Muscle of leg (tissue), 11 donors: ENCODE measurements around the gene UGT2B17. TPM values are rescaled to one million over a fixed set of nuclear protein-coding genes. Genes with fewer than 3 reads are reported as not detected.
"Not testable (repeated sequence)": the region's sequence is repeated elsewhere in the genome, so short reads cannot be mapped to it uniquely, and the experiment has no call there.

Source experiments
- DNase-seq: peaks from one replicate; pipeline ENCODE4 v3.0.0; 2013
- H3K27ac ChIP-seq: one replicate; pipeline ENCODE4 v1.5.1; 2013; ENCODE audit warnings: mild to moderate bottlenecking, low read length, control low read depth
- H3K27me3 ChIP-seq: one replicate; pipeline ENCODE4 v1.6.1; 2013; ENCODE audit warnings: low read length; ENCODE audit not compliant: control insufficient read depth, insufficient read depth
- H3K36me3 ChIP-seq: one replicate; pipeline ENCODE4 v1.6.1; 2013; ENCODE audit warnings: low read length; ENCODE audit not compliant: control insufficient read depth, insufficient read depth
- H3K4me1 ChIP-seq: one replicate; pipeline ENCODE4 v1.6.1; 2013; ENCODE audit warnings: low read length; ENCODE audit not compliant: control insufficient read depth, insufficient read depth
- H3K4me3 ChIP-seq: one replicate; pipeline ENCODE4 v1.5.1; 2013; ENCODE audit warnings: low read length, control low read depth
- H3K9me3 ChIP-seq: replicated peaks from 2 replicates; pipeline ENCODE4 v1.6.1; 2013; ENCODE audit warnings: low read depth, low read length; ENCODE audit not compliant: control insufficient read depth
- WGBS: methylation state at CpG from one replicate; pipeline ENCODE4 v1.1.5; 2013; ENCODE audit warnings: missing lambda C conversion rate; ENCODE audit not compliant: insufficient coverage; 5-methylcytosine and 5-hydroxymethylcytosine counted together
- polyA plus RNA-seq, 8 donors: library from polyadenylated mRNA; unstranded; fragments of 120-200 nt; gene quantifications; one replicate each; pipeline versions ENCODE4 v1.2.1 to v1.2.3, GENCODE V29; 2013; ENCODE audit warnings: inconsistent platforms in 1 of 8, low replicate concordance in 1 of 8; ENCODE audit not compliant: insufficient read length in 8 of 8, insufficient read depth in 1 of 8
- total RNA-seq: library from RNA; stranded (reverse); fragments of 120-200 nt; gene quantifications from one replicate; pipeline ENCODE4 v1.2.4, GENCODE V29; 2013

Gene UGT2B17
- total and polyA plus RNA-seq, 9 donors = 0.28 to 11.1 (median 2.7) TPM; not detected in 6

DNA sequence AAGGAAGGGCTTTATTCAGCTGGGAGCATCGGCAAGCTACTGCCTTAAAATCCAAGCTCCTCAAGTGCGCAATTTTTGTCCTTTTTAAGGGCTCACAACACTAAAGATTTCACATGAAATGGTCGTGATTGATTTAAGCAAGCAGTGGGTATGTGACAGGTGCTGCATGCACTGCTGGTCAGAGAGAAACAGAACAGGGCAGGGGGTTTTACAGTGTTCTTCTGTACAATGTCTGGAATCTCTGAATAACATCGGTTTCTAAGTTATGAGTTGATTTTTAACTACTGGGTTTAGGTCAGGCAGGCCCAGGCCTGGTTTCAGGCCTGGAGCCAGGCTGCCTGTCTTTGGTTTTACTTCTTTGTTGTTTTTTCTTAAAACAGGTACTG, 6.0 kb downstream of the UGT2B17 start:
- Histone ChIP-seq H3K27ac (no peak overlapping the region), H3K9me3 (no peaks in the 10 kb centered on the region), H3K27me3 (no peaks in the 10 kb centered on the region), H3K4me3 (no peak overlapping the region), H3K4me1 (no peaks in the 10 kb centered on the region), H3K36me3 (no peaks in the 10 kb centered on the region)
- no peak for DNase-seq
- WGBS = 80% methylated on average over 1 of the region's 4 CpGs

- Histone ChIP-seq H3K27ac (no peak overlapping the region), H3K4me3 (no peak overlapping the region), H3K36me3 (no peaks in the 10 kb centered on the region), H3K9me3 (no peaks in the 10 kb centered on the region), H3K4me1 (no peaks in the 10 kb centered on the region), H3K27me3 (no peaks in the 10 kb centered on the region)
- no peak for DNase-seq
- WGBS = 98% methylated on average over 5 of the region's 7 CpGs
Measured at GRCh38 chr4:68569466-68570121, 6.5 kb downstream of the UGT2B17 start.

DNA sequence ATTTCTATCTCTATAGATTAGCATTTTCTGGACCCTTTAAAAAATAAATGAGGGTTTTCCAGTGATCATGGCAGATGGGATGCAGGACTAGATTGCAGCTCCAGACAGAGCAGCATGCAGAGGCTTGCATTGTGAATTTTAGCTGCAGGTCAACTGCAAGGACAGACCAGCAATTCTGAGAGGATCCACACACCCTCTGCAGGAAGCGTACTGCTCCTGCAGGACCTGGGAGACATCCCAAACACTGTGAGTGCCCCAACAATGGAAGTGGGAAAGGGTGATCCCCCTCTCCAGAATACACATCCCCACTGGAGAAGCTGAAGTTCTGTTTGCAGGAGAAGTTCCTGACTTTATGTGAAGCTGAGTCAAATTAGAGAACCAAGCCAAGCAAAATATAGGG, 7.1 kb downstream of the UGT2B17 start:
- H3K27ac ChIP-seq, H3K36me3 ChIP-seq, DNase-seq, H3K9me3 ChIP-seq, H3K4me1 ChIP-seq, H3K4me3 ChIP-seq, H3K27me3 ChIP-seq: not testable (repeated sequence)
- no CpG with 5 or more reads among the region's 1 CpG for WGBS

- H3K36me3 ChIP-seq, DNase-seq, H3K27ac ChIP-seq, H3K27me3 ChIP-seq, H3K4me1 ChIP-seq, H3K4me3 ChIP-seq, H3K9me3 ChIP-seq: not testable (repeated sequence)
- WGBS = no CpG with 5 or more reads among the region's 4 CpGs
Measured at GRCh38 chr4:68568535-68568934, 7.6 kb downstream of the UGT2B17 start.

GRCh38 chr4:68566364-68566763, 9.8 kb downstream of the UGT2B17 start:
- not testable (repeated sequence) for H3K27ac ChIP-seq, H3K27me3 ChIP-seq, H3K36me3 ChIP-seq, DNase-seq, H3K4me3 ChIP-seq, H3K4me1 ChIP-seq, H3K9me3 ChIP-seq
- WGBS = no CpG with 5 or more reads among the region's 1 CpG

DNA sequence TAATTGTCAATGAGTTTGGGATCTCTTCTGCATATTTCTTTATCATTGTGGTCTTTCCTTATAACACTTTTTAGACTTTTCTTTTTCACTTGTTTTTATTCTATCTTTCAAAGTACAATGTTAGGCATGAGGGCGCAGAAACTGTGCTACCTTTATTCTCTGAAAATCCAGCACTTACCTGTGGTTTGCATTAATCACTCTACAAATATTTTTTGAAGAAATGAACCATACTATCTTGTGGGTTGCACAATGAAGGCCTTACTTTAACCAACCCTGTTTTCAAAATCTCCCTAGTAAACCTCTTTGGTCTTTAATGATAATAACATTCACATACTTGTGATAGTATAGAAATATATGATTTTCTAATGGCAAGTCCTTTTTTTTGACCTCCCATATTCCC, 11.0 kb downstream of the UGT2B17 start:
- not testable (repeated sequence) for H3K27me3 ChIP-seq, H3K4me3 ChIP-seq, DNase-seq, H3K36me3 ChIP-seq, H3K9me3 ChIP-seq, H3K4me1 ChIP-seq, H3K27ac ChIP-seq
- no CpG with 5 or more reads among the region's 1 CpG for WGBS

DNA sequence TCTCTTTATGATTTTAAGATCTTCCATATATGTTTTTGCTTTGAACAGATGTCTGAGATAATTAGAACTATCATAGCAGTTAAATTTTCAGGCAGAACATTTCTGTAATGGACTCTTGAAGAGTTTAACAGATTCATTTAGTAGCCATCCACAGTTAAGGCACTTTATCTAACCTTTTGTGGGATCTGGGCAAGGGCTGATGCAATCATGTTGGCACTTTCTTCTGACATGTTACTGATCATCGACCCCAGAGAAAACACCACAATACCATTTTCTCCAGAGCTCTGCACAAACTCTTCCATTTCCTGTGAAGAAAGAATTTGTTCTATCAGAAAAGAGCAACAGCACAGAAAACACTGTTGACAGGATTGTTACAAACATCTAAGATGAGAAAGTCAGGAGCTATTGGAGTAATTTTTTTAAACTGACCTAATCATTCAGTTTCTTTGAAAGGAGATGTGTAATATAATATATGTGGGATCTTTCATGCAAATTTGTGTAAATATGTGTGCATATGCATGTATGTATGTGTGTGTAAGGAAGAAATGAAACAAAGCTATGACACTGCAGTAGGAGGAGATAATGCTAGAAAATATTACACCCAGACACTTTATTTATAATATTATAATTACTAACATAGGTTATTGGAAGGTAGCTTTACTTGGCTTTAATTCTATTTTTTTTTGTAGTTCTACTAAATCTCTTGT, 15.6 kb downstream of the UGT2B17 start:
- not testable (repeated sequence) for DNase-seq, H3K27ac ChIP-seq, H3K36me3 ChIP-seq, H3K4me3 ChIP-seq, H3K4me1 ChIP-seq, H3K27me3 ChIP-seq, H3K9me3 ChIP-seq
- WGBS = no CpG with 5 or more reads among the region's 1 CpG

DNA sequence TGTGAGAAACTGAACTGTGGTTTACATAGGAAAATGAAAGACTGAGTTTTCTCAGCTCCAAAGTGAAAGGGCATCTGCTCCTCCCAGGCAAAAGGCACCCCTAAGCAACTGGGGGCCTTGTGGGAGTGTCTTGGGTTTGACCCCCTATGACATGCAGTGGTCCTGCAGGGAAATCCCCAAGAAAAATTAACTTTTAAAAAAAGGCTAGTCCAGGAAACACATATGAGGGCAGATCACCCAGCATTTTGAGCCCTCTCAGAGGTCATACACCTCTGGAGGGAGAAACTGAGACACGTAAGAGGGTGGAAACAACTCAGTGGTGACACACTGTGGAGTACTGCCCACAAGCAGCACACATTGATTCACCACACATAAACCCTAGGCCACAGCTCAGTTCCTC, 22.3 kb downstream of the UGT2B17 start:
- not testable (repeated sequence) for H3K4me1 ChIP-seq, H3K36me3 ChIP-seq, H3K9me3 ChIP-seq, H3K27me3 ChIP-seq, H3K4me3 ChIP-seq, H3K27ac ChIP-seq, DNase-seq
- WGBS = no CpG with 5 or more reads among the region's 1 CpG

- H3K27me3 ChIP-seq, H3K27ac ChIP-seq, H3K4me3 ChIP-seq, H3K36me3 ChIP-seq, H3K9me3 ChIP-seq, DNase-seq, H3K4me1 ChIP-seq: not testable (repeated sequence)
- WGBS = 13% methylated on average over 1 of the region's 5 CpGs
Measured at GRCh38 chr4:68552818-68553811, 23.0 kb downstream of the UGT2B17 start.

DNA sequence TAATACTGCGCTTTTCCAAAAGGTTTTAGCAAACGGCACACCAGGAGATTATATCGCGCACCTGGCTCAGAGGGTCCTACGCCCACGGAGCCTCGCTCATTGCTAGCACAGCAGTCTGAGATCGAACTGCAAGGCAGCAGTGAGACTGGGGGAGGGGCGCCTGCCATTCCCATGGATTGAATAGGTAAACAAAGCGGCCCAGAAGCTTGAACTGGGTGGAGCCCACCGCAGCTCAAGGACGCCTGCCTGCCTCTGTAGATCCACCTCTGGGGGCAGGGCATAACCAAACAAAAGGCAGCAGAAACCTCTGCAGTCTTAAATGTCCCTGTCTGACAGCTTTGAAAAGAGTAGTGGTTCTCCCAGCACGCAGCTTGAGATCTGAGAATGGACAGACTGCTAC, 33.4 kb downstream of the UGT2B17 start:
- not testable (repeated sequence) for H3K27ac ChIP-seq, H3K36me3 ChIP-seq, H3K4me3 ChIP-seq, H3K9me3 ChIP-seq, H3K27me3 ChIP-seq, DNase-seq, H3K4me1 ChIP-seq
- 81% methylated on average over 9 of the region's 13 CpGs for WGBS
